NCI-H1436 (cell line): ENCODE data around the gene WNK1.

Experiments used
- DNase-seq: peaks from one replicate; lab custom pipeline; 2025; lab: John Stamatoyannopoulos, UW

WNK1 gene

DNA sequence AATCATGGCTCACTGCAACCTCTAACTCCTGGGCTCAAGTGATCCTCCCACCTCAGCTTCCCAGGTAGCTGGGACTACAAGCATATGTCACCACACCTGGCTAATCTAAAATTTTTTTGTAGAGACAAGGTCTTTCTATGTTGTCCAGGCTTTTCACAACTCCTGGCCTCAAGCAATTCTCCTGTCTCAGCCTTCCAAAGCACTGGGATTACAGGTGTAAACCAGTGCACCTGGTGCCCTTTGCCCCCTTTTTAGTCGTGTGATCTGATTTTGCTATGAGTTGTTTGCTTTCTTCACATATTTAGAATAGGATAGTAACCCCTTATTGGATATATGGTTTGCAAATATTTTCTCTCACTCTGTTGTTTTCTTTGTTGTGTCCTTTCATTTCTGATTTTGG, 198.8 kb downstream of the WNK1 start:
- no peak for DNase-seq

DNA sequence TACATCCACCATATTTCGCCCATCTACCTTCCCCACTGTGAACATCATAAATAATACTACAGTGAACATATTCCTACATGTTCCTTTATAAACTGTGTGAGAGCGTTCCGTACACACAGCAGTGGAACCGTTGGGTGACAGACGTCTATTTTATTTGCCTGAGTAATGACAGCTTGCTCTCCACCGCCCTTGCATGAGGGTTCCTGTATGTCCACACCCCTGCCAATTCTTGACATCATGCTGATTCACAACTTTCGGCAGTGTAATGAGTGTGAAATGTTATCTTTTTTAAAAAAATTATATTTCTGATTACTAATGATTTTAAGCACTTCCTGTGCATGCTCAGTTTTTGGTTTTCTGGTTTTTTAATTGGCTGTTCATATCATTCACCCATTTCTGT, 201.4 kb downstream of the WNK1 start:
- no peak for DNase-seq

DNA sequence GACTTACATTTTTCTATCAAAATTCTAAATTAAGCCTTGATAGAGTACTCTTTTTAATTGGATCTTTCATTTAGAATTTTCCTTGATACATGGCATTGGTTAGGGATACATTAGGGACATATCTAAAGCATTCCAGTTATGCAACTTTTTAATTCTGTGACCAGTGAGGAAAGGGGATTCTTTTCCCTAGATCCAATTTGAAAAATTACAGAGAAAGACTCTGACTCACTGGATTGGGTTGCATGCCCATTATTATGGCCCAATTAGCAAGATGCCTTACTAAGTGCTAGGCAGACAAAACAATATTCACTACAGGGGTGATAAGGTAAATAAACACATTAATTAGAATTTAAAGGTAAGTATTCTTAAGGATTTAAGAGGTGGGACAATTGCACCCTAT, 202.4 kb downstream of the WNK1 start:
- DNase-seq, result no peak

DNA sequence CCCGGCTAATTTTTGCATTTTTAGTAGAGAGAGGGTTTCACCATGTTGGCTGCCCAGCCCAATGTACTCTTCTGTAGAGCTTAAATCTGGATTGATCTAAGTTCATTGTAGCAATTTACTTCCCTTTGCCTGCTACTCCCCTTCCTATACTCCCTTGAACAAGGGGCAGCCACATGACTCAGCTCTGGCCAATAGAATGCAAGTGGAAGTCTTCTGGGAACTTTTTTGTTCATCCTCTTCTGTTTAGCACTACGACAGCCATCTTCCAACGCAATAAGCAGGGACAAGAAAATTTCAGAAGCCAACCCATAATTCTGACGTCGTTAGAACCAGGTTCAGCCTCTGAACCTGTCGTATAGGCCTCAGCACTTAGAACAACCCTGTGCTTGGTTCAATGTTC, 203.6 kb downstream of the WNK1 start:
- DNase-seq, result no peak

DNA sequence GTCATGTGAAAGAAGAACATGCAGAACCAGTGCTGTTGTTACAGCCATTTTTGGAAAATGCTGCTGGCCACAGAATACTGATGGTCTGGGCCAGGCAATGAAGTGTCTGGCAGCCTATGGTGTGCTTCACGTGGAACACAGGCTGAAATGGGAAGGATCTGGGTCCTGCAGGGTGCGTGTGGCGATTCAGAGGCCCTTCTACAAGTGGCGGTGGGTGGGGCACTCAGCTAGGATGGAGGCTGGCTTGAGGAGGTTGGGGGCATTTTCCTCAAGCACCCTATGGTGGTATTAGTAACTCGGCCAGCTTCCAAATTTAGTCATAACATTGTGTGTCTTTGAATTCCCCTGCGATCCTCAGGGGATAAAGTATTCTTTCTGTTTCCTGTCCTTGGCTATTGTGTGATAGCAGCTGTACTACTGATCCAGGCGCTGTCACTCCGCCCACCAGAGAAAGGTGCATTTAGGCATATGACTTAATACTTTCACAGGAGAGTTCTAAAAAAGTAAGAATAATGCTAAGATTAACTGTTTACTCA, 206.3 kb downstream of the WNK1 start:
- peak; percentile 30 for DNase-seq
